Stimulated activated CD8-positive, alpha-beta memory T cell treated with anti-CD3 and anti-CD28 coated beads, Interleukin-2, amount 100 ng/mL, for 1 hour (primary cell): Measurements from ENCODE around the gene CCDC77.

Experiments used
- DNase-seq, 2 donors: peaks; one replicate each; pipeline ENCODE4 v3.0.0-alpha.2; 2020; ENCODE audit warnings: low read depth in 2 of 2

The CCDC77 gene

DNA sequence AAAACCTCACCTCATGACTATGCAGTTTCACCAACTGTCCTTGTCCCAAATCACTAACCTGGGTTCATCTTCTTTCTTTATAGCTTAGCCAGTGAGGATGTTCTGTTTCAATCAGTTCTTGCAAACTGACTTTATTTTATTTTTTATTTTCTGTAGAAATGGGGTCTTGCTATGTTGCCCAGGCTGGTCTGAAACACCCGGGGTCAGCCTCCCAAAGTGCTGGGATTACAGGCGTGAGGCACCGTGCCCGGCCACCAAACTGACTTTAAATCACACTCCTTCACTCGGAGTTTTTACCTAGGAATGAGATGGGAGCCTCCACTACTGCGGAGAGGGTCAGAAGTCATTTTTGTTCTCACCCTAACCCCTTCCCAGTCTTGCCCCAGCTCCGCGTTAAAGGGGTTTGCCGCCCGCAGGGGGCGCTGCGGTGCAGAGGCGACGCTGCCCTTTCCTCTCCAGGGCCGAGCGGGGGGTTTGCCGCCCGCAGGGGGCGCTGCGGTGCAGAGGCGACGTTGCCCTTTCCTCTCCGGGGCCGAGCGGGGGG is 51.3 kb downstream of the CCDC77 start:
- DNase-seq: no peak

DNA sequence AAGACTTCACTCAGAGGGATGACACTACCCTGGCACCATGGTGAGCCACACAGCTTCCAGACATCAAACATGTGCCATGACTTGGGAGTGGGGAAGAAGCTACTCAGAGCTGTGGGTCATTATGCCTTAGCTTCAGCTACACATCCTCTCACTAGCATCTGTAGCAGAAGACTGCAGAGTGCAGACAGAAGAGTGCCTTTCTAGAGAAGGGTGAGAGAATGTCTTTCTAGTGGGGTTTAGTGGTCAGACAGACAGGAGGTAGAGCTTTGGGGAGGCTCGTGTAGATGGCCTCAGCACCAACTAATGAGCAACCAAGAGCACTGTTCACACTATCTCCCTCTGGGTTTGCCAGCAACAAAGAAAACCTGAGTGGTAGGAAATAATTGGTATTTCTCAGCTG is 53.4 kb downstream of the CCDC77 start:
- no peak for DNase-seq

DNA sequence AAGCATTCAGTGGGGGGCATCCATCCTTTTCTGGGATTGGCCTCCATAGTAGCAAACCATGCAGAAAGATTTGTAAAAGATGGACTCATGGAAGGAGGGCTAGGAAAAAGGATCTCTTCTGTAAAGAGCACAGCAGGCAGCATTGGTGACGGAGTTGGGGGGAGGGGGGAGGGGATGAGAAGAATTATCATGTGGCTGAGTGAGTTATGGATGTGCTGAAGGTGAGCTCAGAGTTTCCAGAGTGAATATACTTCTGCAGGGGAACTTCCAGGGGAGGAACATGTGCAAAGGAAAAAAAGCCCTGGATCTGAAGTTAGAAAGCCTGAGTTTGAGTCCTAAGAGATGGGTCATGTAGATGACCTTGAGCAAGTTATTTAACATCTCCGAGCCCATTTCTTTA is 54.4 kb downstream of the CCDC77 start:
- no peak for DNase-seq

DNA sequence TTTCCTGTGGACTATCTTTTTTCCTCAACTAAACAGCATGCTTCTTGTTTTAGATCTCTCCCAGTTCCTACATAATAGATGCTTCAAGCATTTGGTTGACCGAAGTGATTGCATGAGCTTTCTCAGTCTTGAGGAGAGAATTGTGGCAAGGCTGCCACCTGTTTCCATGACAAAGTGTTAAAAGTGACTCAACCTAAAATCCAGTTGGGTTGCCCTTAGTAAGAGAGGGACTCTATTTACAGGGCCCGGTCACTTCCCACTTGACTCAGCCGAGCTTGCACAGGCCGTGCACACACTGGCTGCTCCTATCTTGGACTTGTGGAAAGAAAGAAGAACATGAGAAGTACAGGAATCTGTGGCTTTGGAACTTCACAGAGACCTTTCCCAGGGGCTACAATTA is 56.2 kb downstream of the CCDC77 start:
- DNase-seq: no peak

DNA sequence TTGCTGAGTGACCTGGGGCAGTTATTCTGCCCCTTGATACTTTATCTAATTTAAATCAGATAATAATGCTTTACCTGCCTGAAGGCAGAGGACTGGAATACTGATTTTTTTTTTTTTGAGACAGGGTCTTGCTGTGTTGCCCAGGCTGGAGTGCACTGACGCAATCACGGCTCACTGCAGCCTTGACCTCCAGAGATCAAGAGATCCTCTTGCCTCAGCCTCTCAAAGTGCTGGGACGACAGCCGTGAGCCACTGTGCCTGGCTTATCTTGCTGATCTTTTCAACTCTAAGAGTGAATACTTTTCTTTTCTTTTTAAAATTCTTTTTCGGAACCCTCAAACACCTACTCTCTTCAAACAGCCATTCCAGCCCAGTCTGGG is 57.6 kb downstream of the CCDC77 start:
- DNase-seq: no peak

DNA sequence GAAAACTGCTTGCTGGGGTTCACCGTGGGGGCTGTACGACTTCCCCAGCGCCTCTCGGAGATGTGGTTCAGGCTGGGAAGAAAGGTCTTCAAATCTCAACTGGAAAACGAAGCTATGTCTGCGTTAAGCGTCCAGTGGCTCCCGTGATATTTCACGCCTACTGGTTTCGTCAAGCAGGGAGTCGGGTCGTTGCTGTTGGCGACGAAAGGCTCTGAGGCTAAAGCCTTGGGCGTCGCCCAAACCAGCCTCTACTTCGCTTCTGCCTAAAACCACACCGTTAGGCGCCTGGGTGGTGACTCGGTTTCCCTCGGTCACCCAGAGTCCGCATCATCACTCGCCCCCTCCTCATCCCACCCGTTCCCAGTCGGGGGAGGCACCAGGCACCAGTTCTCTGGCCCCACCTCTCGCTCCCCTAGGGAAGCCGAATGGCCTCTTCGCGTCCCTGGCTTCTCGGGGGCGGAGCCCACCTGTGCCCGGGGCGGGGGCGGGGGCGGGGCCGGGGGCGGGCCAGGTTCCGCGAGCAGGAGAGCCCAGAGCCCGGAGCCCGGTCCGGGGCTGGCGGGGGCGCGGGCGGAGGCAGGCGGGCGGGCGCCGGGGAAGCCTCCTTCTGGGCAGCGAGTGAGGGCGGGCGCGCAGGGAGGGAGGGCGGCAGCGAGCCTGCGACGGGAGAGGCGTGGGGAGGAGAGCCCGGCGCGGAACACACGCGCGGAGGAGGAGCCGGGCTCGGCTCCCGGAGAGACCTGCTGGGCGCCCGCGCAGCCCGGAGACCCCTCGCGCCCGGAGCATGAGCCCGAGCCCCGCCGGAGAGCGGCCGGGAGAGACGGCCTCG is 58.2 kb downstream of the CCDC77 start, which contains the start of gene B4GALNT3:
TSS of gene B4GALNT3 (plus strand) at position 510 of the 829 bp plus-strand sequence. CDS start 438 bp downstream, outside the sequence.
- peak in 1 of 2 donors; percentile 13 for DNase-seq

DNA sequence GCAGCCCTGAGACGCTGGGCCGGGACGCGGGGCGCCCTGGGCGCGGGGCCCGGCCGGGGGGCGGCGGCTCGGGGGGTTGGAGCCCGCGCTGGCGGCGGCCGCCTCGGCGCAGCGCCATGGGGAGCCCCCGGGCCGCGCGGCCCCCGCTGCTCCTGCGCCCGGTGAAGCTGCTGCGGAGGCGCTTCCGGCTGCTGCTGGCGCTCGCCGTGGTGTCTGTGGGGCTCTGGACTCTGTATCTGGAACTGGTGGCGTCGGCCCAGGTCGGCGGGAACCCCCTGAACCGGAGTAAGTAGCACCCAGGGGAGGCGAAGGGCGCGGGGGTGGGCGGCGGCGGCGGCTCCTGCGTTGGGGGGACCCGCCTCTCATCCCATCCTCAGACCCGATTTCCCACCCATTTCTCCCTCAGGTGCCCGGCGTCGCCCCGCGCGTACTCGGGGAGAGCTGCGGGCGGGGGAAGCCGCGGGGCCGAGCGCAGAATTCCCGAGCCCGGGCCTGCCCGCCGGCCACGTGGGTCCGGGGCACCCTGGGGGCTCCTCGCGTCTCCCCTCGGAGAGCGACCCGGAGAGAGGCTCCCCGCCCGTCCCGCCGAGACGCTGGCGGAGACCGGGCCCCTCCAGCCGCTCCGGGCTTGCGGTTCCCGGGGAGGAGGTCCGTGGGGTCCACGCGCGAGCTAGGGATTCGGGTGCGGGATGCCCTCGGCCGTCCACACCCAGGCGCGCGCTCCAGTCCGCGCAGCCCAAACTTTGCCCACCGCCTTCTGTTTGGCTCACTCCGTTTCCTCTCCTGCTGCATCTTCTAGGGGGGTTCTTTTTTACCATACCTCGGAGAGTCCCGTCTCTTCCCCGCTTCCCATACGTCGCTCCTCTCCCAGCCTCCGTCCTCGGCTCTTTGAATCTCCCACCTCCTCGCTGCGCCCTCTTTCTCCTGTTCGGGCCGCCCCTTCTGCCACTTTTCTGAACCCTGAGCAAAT is 59.1 kb downstream of the CCDC77 start:
- no peak for DNase-seq

DNA sequence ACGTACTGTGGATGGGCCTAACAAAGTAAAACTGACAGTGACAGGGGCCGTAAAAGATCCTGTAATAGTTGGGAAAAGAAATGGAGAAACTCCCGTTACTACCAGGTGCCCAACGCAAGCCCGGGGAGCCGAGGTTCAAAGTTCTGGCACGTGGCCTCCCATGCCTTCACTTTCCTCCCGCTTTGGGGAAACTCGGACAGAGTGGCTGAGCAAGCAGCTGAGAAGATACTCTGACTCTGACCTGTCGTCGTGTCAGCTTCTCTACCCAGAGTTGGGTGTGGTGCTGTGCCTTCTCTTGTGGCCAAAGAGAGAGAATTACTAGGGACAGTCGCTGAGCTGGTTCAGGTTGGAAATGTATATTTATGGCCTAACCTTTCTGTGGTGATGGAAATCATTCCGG is 60.0 kb downstream of the CCDC77 start:
- DNase-seq: no peak

DNA sequence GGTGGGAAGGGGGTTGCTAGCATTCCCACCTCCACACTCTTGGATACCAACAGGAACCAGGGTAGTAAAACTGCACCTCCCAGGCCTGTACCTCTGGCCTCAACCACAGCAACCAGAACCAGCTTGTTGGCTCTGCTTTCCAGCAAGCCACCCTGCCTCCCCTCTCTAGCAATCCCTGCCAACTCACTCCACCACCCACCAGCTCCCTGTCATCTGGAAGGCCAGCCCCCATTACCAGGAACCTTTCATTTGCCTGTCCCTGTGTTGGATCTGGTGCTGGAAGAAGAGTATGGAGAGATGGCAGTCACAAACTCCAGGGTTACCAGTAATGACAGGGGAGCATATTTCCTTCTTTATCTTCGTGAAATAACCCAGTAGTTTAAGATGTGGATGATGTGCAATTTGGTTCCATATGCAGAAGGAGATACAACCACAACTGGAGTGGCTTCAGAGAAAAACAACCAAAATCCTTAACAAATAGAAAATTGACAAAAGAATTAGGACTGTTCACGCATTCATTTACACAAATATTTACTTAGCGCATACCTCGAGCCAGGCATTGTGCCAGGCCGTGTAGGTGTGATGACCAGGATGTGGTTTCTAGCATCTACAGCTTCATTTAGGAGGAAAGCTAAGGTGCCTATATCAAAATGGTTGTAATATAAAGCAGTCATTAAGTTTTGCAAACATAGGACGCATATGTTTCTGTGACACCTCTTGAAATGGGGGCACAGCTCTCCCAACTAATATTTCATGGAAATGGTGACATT is 61.7 kb downstream of the CCDC77 start:
- DNase-seq: no peak

DNA sequence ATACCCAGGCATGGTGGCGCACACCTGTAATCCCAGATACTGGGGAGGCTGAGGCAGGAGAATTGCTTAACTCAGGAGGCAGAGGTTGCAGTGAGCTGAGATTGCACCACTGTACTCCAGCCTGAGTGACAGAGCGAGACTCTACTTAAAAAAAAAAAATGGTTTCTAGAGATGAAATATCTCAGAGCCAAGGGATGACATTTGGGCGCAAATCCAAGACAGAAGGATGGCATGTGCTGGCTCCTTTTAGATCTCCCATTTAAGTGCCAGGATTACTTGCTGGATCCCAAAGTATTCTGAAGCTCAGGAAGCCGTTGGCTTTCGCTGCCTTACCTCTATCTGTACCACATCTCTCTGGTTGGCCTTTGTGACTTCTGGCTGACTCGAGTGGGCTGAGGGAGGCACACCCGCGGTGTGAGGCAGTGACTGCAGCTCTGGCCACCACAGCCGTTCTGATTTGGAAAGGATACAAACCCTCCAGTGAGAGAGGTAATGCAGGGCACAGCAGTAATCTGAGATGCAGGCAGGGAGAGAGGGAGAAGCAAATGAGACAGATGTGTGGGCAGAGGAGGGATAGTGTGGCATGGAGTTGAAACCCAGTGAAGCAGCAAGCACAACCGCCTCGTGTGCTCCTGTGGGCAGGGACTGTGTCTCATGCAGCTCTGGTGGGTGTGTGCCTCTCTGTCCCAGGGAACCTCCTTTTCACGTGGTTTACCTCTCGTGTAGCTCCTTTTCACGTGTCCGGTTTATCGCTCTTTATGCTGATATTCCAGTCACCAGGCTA is 63.2 kb downstream of the CCDC77 start:
- no peak for DNase-seq

DNA sequence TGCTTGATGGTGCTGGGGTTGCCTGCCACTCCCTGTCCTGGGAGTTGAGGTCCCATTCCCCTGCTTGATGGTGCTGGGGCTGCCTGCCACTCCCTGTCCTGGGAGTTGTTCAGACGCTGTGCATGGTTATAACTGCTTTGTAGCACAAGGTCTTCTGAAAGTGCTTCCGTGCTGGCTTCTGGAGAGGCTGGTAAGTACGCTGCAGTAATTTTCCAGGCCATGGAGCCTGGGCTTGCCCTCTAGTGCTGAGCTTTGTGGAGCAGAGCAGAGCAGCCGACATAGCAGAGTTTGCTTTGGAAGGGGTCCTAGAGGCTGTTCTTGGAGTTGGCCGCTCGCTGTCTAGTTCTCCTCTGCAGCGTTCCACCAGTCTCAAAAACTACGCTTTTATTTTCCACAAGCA is 64.6 kb downstream of the CCDC77 start:
- DNase-seq: no peak

DNA sequence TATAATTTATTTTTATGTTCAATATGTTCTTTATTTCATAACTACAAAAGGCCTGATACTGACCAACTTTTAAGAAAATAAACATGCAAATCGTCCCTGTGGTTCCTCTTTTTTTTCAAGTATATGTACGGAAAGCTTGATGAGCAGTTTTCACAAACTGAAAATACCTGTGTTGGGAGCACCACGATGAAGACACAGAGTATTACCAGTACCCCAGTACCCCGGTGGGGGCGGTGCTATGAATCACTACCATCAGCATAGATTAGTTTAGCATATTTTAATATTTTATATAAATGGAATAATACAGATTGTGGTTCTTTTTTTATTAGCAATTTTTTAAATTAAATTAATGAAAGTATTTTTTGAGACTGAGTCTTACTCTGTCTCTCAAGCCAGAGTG is 65.3 kb downstream of the CCDC77 start:
- no peak for DNase-seq

DNA sequence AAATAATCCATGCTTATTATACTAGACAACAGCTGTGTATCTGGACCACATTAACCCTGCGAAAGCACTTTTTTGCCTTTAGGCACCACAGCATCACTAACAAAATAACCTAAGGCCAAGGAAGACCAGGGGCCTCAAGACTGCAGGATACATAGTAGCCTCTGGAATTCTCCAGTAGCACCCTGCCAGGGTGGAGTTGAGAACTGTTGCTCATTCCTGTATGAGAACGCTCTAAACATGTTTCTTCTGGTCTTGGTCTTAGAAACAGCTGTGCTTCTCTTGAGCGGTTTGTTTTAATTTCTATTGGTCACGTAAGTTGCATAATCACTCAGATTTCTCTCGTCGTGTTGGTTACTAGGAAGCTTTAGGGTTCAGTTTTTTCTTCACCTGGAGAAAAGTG is 66.1 kb downstream of the CCDC77 start:
- no peak for DNase-seq

DNA sequence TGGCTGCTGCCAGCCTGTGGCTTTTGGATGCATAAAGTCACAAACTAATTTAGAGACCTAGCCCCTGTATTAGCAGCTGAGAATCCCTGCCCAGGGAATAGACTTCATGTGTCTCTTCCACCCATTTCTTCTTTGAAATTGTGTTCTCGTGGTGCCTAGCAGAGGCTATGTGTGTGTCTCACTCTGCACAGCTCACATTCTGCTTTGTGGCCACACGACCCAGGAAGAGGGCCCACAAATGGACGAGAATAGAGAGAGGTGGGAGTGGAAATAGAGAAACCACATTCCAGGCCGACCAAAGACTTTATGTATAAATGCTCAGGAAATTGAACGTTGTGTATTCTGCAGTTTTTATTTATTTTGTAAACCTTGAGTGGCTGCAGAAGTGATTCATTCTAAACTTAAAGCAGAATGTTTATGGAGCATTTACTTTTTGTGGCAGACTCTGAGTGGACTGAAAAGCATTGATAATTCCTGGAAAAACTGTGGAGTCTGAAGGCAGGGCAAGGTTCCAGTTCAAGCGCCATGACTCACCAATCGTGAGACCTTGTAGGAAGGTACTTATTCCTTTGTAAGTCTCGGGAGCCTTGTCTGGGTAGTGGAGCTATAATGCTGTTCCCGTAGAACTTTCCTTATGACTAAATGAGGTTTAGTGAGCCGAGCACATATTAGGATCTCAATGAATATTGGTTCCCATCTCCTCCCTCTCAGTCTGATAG is 67.4 kb downstream of the CCDC77 start:
- DNase-seq: no peak

DNA sequence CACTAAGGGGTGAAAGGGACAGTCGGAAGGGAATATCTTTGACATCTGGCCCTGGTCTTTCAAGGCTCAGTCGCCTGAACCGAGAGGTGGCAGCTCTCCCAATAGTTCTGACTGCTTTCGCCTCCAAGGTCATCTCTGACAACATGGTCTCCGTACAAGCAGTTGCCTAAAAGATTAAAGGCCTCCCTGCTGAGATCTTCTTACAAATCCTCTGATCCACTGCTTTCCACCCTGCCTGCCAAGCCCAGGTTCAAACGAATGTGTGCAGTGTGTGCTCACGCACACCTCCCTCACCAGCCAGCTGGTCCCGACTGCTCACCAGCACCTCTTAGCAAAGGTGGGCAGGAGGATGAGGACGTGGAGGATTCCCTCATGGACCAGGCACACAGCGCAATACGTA is 68.7 kb downstream of the CCDC77 start:
- DNase-seq: no peak

DNA sequence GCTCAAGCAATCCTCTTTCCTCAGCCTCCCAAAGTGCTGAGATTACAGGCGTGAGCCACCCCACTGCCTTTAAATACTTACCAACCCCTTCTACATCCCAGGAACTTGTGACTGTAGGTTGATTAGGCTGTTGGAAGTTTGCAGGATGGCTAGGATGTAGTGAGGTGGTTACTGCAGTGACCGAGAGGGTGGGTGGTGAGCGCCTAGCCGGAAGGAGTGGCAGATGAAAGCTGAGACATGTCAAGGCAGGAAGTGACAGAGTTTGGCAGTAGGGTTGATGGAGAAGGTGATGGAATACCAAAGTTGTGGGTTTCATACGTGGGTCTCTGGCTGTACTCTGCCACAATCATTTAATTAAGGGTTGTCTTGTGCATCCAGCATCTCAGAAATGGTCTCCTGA is 71.8 kb downstream of the CCDC77 start:
- DNase-seq: no peak

DNA sequence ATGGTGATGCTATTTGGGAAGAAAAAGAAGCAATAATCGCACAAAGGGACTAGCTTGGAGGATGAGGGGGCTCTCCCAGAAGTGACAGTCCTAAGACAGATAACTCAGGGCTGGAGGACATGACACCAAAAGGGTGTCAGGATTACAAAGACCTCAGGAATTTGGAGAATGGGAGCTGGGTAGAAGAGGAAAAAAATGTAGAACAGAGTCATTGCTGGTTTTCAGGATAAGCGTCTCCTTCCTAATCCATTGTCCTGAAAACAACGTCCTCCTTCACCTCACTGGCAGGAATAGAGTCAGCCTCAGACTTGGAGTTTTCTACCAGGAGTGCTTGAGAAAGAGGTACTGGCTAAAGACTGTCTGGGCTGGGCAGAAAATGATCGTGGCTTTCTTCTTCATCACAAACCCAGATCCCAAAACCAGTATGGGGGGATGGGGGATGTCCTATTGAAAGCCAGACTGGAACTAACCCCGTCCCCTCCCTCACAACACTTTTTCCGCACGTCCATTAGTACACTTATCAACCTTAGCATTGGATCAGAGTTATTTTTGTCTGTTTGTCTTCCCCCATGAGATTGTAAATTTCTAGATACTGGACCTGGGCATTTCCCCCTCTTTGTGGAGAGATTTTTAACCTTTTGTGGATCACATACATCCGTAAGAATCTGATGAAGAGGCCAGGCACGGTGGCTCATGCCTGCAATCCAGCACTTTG is 72.6 kb downstream of the CCDC77 start:
- no peak for DNase-seq

DNA sequence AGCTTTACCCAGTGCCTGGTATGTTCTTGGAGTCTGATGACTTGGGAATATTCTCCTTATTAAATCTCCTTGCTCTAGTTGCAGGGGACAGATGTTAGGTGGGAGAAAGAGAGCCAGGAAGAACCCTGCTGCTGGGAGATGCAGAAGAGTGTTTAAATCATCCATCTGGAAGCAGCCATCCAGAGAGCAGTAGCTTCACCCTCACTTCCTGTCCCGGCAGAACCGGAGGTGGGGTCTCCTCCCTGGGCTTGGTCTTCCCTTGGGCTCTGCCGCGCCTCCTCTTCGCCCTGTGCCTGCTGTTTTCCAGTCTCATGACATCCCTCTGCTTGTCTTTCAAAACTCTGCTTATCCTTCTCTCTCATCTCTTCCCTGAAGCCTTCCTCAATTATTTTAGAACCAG is 73.8 kb downstream of the CCDC77 start:
- DNase-seq: no peak

DNA sequence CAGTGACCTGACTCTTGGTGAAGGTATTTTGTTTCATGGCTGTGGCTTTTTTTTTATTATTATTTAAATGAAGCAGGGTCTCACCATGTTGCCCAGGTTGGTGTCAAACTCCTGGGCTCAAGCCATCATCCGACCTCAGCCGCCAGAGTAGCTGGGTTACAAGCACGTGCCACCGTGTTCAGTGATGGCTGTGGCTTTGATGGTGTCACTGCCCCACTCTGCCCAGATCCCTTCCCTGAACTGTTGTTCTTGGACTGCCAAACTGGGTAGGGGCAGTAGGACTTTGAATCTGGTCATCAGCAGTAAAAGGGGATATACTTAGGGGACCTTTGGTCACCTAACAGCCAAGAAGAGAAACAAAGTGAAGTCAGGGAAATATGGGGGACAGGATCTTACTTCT is 77.7 kb downstream of the CCDC77 start:
- no peak for DNase-seq
